GM06990 (cell line): ENCODE results near the gene RBMX2.
"Not testable (repeated sequence)": the region's sequence is repeated elsewhere in the genome, so short reads cannot be mapped to it uniquely, and the experiment has no call there.

Experiments
- DNase-seq: peaks from one replicate; pipeline ENCODE4 v3.0.0-alpha.2; 2011; ENCODE audit not compliant: insufficient read length; ENCODE audit errors: extremely low read depth
- H3K27me3 ChIP-seq: replicated peaks from 2 replicates; pipeline ENCODE4 v1.6.0; 2011; ENCODE audit warnings: low read length; ENCODE audit not compliant: control insufficient read depth, insufficient read depth
- H3K36me3 ChIP-seq: 2 replicates; pipeline ENCODE4 v1.5.1; 2011; ENCODE audit warnings: low read length; ENCODE audit not compliant: control insufficient read depth, insufficient read depth
- H3K4me3 ChIP-seq: replicated peaks from 2 replicates; pipeline ENCODE4 v1.5.1; 2011; ENCODE audit warnings: low read depth, mild to moderate bottlenecking, control low read depth, low read length
- TF ChIP-seq, protein P1 (sequence below): IDR thresholded peaks from 2 replicates; pipeline ENCODE4 v1.5.1; 2011; ENCODE audit warnings: low read length, control low read depth, mild to moderate bottlenecking, inconsistent platforms; ENCODE audit not compliant: insufficient read depth, poor library complexity, severe bottlenecking

Gene RBMX2, protein sequence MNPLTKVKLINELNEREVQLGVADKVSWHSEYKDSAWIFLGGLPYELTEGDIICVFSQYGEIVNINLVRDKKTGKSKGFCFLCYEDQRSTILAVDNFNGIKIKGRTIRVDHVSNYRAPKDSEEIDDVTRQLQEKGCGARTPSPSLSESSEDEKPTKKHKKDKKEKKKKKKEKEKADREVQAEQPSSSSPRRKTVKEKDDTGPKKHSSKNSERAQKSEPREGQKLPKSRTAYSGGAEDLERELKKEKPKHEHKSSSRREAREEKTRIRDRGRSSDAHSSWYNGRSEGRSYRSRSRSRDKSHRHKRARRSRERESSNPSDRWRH

DNA sequence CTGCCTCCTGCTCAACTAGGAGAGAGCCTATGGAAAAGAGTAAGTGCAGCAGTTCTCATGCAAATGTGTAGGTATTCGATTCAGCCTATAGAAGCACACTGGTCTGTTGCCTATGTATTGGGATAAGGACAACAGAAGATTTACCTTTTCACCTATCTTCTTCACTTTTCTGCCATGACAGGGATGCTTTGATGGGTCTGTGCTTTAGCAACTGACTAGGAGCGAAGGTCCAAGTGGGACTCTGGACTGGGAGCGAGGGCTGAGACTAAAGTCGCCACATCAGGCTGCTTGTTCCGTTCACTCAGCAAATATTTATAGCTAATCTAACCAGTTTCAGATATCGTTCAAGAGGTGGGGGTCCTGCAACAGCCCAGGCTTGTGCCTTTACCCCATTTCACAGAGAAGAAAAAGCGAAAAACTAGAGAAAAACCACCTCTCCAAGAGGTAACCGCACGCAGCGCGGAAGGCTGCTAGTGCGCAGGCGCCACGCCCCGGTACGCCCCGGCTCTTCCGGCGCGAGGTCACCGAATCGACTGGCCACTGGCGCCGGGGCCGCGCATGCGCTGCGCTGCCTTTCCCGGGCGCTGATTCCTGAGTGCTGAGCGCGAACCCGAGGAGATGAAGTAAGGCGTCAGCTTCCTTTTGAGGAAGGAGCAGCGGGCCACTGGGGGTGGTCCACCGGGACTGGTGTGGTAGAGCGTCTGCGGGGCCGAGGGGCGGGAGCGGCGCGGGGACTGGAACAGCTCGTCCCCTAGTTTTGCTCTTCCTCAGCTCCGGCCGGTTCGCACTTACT, at the start of gene RBMX2:
RBMX2 (plus strand) TSS at position 573 of the 793 bp plus-strand sequence; CDS start at position 619, 46 bp downstream.
- DNase-seq: peak; percentile 85
- Histone ChIP-seq H3K4me3 (peak within 1 kb of the TSS; percentile 85), H3K36me3 (no peaks in the 10 kb centered on the region; the same call in 1 of the 2 replicates), H3K27me3 (no peaks in the 10 kb centered on the region)
- TF ChIP-seq, protein P1, sequence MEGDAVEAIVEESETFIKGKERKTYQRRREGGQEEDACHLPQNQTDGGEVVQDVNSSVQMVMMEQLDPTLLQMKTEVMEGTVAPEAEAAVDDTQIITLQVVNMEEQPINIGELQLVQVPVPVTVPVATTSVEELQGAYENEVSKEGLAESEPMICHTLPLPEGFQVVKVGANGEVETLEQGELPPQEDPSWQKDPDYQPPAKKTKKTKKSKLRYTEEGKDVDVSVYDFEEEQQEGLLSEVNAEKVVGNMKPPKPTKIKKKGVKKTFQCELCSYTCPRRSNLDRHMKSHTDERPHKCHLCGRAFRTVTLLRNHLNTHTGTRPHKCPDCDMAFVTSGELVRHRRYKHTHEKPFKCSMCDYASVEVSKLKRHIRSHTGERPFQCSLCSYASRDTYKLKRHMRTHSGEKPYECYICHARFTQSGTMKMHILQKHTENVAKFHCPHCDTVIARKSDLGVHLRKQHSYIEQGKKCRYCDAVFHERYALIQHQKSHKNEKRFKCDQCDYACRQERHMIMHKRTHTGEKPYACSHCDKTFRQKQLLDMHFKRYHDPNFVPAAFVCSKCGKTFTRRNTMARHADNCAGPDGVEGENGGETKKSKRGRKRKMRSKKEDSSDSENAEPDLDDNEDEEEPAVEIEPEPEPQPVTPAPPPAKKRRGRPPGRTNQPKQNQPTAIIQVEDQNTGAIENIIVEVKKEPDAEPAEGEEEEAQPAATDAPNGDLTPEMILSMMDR: no peak

DNA sequence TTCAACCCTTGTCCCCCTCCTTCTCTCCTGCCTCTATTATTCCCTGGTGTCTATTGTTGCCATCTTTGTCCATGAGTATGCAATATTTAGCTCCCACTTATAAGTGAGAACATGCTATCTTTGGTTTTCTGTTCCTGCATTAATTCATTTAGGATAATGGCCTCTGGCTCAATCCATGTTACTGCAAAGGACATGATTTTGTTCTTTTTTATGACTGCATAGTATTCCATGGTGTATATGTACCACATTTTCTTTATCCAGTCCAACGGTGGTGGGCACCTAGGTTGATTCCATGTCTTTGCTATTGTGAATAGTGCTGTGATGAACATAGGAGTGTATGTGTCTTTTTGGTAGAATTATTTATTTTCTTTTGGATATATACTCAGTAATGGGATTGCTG, 49.7 kb upstream of the RBMX2 start:
- not testable (repeated sequence) for H3K4me3 ChIP-seq, H3K36me3 ChIP-seq, DNase-seq, H3K27me3 ChIP-seq

DNA sequence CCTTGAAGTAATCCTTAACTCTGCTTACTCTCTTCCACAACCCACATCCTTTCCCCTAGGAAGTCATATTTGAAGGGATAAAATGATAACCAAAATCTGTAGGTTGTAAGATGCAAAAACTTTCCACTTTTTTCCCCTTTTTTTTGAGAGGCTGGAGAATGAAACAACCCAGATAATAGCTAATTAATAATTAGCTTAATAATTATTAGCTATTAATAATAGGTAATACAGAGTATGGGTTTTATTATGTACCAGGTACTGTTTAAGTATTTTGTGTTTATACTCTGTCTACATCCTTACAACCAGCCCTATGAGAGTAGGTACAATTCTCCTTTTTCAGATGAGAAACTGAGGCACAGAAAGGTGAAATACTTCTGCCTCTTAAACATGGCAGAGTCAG, 25.7 kb upstream of the RBMX2 start:
- TF ChIP-seq, protein P1: no peak
- H3K27me3 ChIP-seq: no peaks in the 10 kb centered on the region

DNA sequence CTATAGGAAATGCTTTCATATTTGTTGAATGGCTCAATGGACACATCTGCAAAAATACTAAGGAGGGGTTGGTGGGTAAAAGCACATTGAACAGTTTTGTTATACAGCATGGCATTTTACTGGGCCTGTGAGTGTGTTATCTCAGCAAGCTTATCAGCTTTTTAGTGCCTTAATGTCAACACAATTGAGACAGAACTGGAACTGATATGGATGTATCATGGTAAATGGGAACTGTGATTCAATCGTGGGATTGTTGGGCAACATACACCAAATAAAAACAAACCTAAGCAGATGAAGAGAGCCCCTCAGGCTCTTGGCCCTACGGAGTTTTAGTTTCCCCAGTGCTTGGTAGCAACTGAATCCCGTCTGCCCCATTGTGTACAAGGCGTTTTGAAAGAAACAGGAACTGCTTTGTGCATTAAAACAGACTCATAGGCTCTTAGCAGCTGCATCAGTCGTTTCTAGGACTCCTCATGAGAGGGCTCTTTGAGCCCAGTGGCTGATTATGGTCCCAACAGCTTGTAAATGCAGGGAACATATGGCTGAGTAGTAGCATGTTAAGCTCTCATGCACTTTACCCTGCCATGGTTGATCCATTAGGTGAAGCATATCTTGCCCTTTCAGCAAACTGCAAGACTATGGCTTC, 23.6 kb upstream of the RBMX2 start:
- DNase-seq: no peak
- H3K36me3 ChIP-seq: no peaks in the 10 kb centered on the region
- H3K4me3 ChIP-seq: no peak overlapping the region
- no peaks in the 10 kb centered on the region for H3K27me3 ChIP-seq
- TF ChIP-seq, protein P1: no peak

More for the DNA sequence above, 25.7 kb upstream of the RBMX2 start:
- no peak for DNase-seq
- Histone ChIP-seq H3K4me3 (no peak overlapping the region), H3K36me3 (no peaks in the 10 kb centered on the region)

DNA sequence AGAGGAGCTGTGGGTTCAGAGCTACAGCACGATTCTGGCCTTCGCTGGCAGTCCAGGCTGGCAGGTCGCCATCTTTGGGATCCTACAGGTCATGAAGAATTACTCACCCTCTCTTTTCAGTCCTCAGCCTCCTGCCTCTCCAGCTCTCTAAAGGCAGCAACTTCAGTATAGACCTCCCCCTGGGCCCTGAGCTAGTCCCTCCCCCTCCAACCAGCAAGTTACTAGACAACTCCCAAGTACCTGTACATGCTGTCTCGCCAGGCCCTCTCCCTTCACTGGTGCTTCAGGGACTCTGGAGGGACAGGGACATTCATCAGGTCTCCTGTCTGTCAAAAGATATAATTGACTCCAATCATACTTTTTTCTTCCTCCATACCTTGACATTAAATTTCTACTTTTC, 16.3 kb upstream of the RBMX2 start, which contains the start of gene GPR119:
GPR119 (minus strand) TSS at position 155 of the 400 bp plus-strand sequence. CDS start 227 bp downstream, outside the sequence.
- no peak for DNase-seq
- TF ChIP-seq, protein P1: no peak
- Histone ChIP-seq H3K27me3 (no peaks in the 10 kb centered on the region; the same call in 1 of the 2 replicates), H3K4me3 (no peak within 1 kb of the TSS), H3K36me3 (no peaks in the 10 kb centered on the region)
